OCI-LY1 (cell line): ENCODE measurements around the gene AQP12B.

Source experiments
- EZH2 ChIP-seq: fragments of 200-600 bp; sonication (generic), shearing (Covaris generic); IDR thresholded peaks from 2 replicates; pipeline ENCODE4 v1.8.0; 2017; ENCODE audit warnings: borderline replicate concordance, mixed run types, mild to moderate bottlenecking, antibody characterized with exemption, low read length, moderate library complexity, mixed read lengths
- TF ChIP-seq, protein P1 (sequence below): fragments of 200-600 bp; sonication (generic), shearing (Covaris generic); IDR thresholded peaks from 2 replicates; pipeline ENCODE4 v1.5.1; 2017; ENCODE audit warnings: mild to moderate bottlenecking, antibody characterized with exemption, low read length, moderate library complexity, mixed read lengths

DNA sequence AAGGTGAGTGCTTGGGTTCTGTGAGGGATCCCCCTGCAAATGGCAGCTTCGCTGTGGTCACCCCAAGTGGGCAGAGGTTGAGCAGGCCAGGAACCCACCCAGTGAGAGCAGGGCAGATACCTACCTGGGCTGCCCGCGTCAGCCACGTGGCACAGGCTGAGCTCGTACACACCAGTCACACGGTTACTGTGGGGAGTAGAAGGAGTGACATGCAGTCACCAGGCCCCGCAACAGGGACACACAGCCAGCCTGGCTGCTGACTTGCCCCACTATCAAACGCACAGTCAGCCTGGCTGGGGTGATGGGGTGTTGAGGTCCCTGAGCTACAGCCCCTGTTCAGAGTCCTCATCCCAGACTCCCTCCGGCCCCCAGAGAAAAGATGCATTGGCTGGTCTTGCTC, 41.2 kb upstream of the AQP12B start:
- TF ChIP-seq, protein P1, sequence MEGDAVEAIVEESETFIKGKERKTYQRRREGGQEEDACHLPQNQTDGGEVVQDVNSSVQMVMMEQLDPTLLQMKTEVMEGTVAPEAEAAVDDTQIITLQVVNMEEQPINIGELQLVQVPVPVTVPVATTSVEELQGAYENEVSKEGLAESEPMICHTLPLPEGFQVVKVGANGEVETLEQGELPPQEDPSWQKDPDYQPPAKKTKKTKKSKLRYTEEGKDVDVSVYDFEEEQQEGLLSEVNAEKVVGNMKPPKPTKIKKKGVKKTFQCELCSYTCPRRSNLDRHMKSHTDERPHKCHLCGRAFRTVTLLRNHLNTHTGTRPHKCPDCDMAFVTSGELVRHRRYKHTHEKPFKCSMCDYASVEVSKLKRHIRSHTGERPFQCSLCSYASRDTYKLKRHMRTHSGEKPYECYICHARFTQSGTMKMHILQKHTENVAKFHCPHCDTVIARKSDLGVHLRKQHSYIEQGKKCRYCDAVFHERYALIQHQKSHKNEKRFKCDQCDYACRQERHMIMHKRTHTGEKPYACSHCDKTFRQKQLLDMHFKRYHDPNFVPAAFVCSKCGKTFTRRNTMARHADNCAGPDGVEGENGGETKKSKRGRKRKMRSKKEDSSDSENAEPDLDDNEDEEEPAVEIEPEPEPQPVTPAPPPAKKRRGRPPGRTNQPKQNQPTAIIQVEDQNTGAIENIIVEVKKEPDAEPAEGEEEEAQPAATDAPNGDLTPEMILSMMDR: no peak
- no peak for TF ChIP-seq EZH2
